NCI-H524 treated with DMSO at 0.1 percent for 48 hours (cell line): ENCODE measurements around the gene DCTN1.

Source experiments
- DNase-seq: peaks from one replicate; lab custom pipeline; 2025; lab: John Stamatoyannopoulos, UW

DCTN1 gene

GRCh38 chr2:74321737-74322136 lies 58.4 kb downstream of the DCTN1 start:
- DNase-seq = no peak

- DNase-seq = no peak
These were observed 62.4 kb downstream of the DCTN1 start for GRCh38 chr2:74317701-74318100.

GRCh38 chr2:74316627-74317295 lies 63.4 kb downstream of the DCTN1 start:
- no peak for DNase-seq

- no peak for DNase-seq
These were observed 66.0 kb downstream of the DCTN1 start for GRCh38 chr2:74314107-74314506.

- DNase-seq = no peak
These were observed 66.6 kb downstream of the DCTN1 start for GRCh38 chr2:74313497-74313896.

GRCh38 chr2:74312913-74313312 lies 67.2 kb downstream of the DCTN1 start:
- DNase-seq = no peak
